Keratinocyte (primary cell): ENCODE results near the gene AGAP1.

ENCODE experiments used
- EZH2 ChIP-seq: IDR thresholded peaks from one replicate; pipeline ENCODE4 v1.6.1; 2012; ENCODE audit warnings: inconsistent platforms, mild to moderate bottlenecking, low read length, moderate library complexity
- TF ChIP-seq, protein P1 (sequence below), 3 experiments: IDR thresholded peaks in 1 of 3; conservative IDR thresholded peaks in 1 of 3; optimal IDR thresholded peaks in 1 of 3; 2 replicates in 2 of 3; 3 replicates in 1 of 3; pipeline versions ENCODE3 to v1.5.1; 2011; ENCODE audit warnings: low read length in 3 of 3, mild to moderate bottlenecking in 3 of 3, moderate library complexity in 2 of 3, control low read depth in 1 of 3, inconsistent platforms in 1 of 3; ENCODE audit not compliant: insufficient read depth in 2 of 3; ENCODE audit errors: extremely low read depth in 1 of 3

- TF ChIP-seq, protein P1, sequence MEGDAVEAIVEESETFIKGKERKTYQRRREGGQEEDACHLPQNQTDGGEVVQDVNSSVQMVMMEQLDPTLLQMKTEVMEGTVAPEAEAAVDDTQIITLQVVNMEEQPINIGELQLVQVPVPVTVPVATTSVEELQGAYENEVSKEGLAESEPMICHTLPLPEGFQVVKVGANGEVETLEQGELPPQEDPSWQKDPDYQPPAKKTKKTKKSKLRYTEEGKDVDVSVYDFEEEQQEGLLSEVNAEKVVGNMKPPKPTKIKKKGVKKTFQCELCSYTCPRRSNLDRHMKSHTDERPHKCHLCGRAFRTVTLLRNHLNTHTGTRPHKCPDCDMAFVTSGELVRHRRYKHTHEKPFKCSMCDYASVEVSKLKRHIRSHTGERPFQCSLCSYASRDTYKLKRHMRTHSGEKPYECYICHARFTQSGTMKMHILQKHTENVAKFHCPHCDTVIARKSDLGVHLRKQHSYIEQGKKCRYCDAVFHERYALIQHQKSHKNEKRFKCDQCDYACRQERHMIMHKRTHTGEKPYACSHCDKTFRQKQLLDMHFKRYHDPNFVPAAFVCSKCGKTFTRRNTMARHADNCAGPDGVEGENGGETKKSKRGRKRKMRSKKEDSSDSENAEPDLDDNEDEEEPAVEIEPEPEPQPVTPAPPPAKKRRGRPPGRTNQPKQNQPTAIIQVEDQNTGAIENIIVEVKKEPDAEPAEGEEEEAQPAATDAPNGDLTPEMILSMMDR (optimal IDR thresholded peaks at IDR 0.05 in 1 of 3, IDR thresholded peaks at IDR 0.05 in 1 of 3, conservative IDR thresholded peaks at IDR 0.05 in 1 of 3; ENCODE audit: extremely low read depth in 1 of 3, insufficient read depth in 2 of 3, low read length in 3 of 3), result no peak
- TF ChIP-seq EZH2, result no peak
Measured at GRCh38 chr2:236085211-236085610, 591.4 kb downstream of the AGAP1 start.
